Lower leg skin (tissue), 3 donors: Measurements from ENCODE around the gene MLST8.

Experiments used
- POLR2A ChIP-seq, 2 donors: fragments of 450-650 bp; IDR thresholded peaks; one replicate each; pipeline ENCODE4 v1.6.1; 2016 to 2017; ENCODE audit warnings: antibody characterized with exemption in 2 of 2, mild to moderate bottlenecking in 1 of 2, moderate library complexity in 1 of 2
- TF ChIP-seq, protein P1 (sequence below), 3 donors: fragments of 450-650 bp; IDR thresholded peaks; one replicate each; pipeline ENCODE4 v1.5.1; 2016; ENCODE audit warnings: antibody characterized with exemption in 3 of 3, mild to moderate bottlenecking in 3 of 3, moderate library complexity in 2 of 3

DNA sequence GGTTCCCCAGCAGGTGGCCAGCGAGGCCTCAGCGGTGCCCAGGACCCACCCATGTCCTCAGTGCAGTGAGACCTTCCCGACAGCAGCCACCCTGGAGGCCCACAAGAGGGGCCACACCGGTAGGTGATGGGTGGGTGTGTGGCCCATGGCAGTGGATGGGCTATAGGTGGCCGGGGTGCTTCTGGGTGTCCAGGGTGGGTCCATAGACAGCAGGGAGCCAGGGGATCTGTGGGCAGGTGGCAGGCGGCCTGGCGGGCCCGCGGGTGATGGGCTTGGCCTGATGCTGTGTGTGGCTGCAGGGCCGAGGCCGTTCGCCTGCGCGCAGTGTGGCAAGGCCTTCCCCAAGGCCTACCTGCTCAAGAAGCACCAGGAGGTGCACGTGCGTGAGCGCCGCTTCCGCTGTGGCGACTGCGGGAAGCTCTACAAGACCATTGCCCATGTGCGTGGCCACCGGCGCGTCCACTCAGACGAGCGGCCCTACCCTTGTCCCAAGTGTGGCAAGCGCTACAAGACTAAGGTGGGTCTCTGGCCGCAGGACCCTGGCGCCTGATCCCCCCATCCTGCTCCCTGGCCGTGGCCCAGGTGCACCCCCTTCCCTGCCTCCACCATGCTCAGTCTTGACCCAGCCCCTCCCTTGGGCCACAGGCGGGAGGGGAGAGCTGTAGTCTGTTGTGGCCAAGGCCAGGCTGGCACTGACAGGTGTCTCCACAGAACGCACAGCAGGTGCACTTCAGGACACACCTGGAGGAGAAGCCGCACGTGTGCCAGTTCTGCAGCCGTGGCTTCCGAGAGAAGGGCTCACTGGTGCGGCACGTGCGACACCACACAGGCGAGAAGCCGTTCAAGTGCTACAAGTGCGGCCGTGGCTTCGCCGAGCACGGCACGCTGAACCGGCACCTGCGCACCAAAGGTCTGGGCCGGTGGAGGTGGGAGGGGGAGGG, 28.9 kb downstream of the MLST8 start:
- TF ChIP-seq, protein P1, sequence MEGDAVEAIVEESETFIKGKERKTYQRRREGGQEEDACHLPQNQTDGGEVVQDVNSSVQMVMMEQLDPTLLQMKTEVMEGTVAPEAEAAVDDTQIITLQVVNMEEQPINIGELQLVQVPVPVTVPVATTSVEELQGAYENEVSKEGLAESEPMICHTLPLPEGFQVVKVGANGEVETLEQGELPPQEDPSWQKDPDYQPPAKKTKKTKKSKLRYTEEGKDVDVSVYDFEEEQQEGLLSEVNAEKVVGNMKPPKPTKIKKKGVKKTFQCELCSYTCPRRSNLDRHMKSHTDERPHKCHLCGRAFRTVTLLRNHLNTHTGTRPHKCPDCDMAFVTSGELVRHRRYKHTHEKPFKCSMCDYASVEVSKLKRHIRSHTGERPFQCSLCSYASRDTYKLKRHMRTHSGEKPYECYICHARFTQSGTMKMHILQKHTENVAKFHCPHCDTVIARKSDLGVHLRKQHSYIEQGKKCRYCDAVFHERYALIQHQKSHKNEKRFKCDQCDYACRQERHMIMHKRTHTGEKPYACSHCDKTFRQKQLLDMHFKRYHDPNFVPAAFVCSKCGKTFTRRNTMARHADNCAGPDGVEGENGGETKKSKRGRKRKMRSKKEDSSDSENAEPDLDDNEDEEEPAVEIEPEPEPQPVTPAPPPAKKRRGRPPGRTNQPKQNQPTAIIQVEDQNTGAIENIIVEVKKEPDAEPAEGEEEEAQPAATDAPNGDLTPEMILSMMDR (IDR thresholded peaks at IDR 0.05), result no peak
- no peak for TF ChIP-seq POLR2A (IDR thresholded peaks at IDR 0.05)
